ENCODE results near the gene COL5A3. TPM values are rescaled to one million over a fixed set of nuclear protein-coding genes. Genes with fewer than 3 reads are reported as not detected.
"Not testable (repeated sequence)": the region's sequence is repeated elsewhere in the genome, so short reads cannot be mapped to it uniquely, and the experiment has no call there.

The COL5A3 gene
- total RNA-seq, 4 donors from 2014 or later: 1.2 to 9.1 (median 4.1) TPM

DNA sequence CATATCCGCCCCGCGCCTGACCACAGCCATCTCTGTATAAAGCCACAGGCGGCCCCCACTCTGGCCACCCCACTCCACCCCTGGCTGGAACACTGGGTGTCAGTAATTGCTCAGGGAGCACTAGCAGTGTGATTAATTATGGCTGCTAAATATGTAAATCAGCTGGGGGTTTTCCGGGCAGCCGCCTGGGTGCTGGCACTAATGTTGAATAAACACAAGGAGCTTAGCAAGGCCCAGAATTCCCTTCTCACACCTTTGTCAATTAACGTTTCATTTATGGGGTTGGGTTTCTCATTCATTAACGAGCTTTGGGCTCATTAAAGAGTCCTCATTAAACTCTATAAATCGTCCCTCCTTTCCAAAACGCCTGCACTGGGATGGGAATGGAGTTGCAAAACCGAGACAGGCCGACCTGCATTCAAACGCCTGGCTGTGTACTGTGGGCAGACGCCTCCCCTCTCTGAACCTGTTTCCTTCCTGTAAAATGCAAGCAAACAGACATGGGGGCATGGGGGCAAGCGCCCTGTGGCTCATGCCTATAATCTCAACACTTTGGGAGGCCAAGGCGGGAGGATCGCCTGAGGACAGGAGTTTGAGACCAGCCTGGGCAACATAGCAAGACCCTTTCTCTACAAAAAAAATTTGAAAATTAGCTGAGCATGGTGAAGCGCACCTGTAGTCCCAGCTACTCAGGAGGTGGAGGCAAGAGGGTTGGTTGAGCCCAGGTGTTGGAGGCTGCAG, 56.3 kb downstream of the COL5A3 start:
- Histone ChIP-seq H3K27ac (no peak overlapping the region), H3K9me3 (no peaks in the 10 kb centered on the region), H3K4me1 (no peaks in the 10 kb centered on the region), H3K36me3 (no peaks in the 10 kb centered on the region), H3K27me3 (no peaks in the 10 kb centered on the region), H3K4me3 (no peak overlapping the region)
- DNase-seq: no peak
- no peak for TF ChIP-seq POLR2A (IDR thresholded peaks at IDR 0.05)
- TF ChIP-seq, protein P1, sequence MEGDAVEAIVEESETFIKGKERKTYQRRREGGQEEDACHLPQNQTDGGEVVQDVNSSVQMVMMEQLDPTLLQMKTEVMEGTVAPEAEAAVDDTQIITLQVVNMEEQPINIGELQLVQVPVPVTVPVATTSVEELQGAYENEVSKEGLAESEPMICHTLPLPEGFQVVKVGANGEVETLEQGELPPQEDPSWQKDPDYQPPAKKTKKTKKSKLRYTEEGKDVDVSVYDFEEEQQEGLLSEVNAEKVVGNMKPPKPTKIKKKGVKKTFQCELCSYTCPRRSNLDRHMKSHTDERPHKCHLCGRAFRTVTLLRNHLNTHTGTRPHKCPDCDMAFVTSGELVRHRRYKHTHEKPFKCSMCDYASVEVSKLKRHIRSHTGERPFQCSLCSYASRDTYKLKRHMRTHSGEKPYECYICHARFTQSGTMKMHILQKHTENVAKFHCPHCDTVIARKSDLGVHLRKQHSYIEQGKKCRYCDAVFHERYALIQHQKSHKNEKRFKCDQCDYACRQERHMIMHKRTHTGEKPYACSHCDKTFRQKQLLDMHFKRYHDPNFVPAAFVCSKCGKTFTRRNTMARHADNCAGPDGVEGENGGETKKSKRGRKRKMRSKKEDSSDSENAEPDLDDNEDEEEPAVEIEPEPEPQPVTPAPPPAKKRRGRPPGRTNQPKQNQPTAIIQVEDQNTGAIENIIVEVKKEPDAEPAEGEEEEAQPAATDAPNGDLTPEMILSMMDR (IDR thresholded peaks at IDR 0.05): no peak

DNA sequence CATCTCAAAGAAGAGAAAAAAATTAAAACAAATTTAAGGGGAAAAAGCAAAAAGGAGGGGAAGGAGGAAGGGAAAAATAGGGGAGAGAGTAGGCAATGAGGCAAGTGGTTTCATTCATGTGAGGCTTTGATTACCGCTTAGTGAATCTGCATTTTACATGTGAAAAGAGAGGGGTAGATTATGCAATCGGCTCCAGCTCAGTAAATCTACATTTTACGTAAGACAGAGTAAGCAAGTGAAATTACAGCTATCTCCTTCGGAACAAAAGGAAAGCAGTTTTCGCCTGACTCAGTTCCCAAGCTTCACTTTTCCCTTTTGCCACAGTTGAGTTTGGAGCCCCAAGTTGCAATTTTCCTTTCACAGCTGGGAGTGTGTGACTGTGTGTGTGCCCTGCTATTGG, 58.0 kb downstream of the COL5A3 start:
- H3K27me3 ChIP-seq: no peaks in the 10 kb centered on the region
- no peak overlapping the region for H3K27ac ChIP-seq
- H3K36me3 ChIP-seq: no peaks in the 10 kb centered on the region
- no peaks in the 10 kb centered on the region for H3K9me3 ChIP-seq
- H3K4me1 ChIP-seq: no peaks in the 10 kb centered on the region
- H3K4me3 ChIP-seq: no peak overlapping the region
- no peak for DNase-seq
- TF ChIP-seq, protein P1 (IDR thresholded peaks at IDR 0.05): no peak
- TF ChIP-seq POLR2A (IDR thresholded peaks at IDR 0.05): no peak

DNA sequence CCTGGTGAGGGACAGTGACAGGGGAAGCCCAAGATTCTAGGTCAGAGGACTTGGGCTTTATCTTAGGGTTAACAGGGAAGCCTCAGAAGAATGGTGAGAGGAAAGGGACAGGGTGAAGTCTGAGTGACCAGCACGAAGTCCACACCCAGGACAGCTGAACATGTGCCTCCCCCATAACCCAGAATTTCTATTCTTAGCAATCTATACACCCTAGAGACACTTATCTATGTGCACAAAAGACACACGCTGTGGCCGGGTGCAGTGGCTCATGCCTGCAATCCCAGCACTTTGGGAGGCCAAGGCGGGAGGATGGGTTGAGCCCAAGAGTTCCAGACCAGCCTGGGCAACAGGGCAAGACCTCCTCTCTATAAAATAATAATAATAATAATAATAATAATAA, 62.9 kb downstream of the COL5A3 start:
- Histone ChIP-seq H3K36me3 (no peaks in the 10 kb centered on the region), H3K27ac (no peak overlapping the region), H3K4me1 (no peaks in the 10 kb centered on the region), H3K27me3 (no peaks in the 10 kb centered on the region), H3K9me3 (peaks cover 0 to 1% (median 0%) of the 10 kb centered on the region in 4 donors), H3K4me3 (no peak overlapping the region)
- TF ChIP-seq, protein P1 (IDR thresholded peaks at IDR 0.05): no peak
- no peak for TF ChIP-seq POLR2A (IDR thresholded peaks at IDR 0.05)
- DNase-seq: no peak

DNA sequence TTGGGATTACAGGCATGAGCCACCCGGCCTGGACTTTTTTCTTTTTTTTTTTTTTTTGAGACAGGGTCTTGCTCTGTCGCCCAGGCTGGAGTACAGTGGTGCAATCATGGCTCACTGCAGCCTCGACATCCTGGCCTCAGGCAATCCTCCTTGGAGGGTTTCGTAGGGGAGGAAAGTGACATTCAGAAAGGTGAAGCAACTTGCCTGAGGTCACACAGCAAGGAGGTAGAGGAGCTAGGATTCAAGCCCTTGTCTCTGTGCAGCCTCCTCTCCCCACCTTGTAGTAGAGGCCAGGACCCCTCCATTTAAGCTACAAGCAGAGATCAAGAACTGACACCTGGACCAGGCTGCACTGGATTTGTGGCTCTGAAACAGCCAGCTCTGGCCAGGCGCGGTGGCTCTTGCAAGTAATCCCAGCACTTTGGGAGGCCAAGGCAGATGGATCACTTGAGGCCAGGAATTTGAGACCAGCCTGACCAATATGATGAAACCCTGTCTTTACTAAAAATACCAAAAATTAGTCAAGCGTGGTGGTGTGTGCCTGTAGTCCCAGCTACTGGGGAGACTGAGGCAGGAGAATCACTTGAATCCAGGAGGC, 63.7 kb downstream of the COL5A3 start:
- H3K9me3 ChIP-seq, H3K4me3 ChIP-seq, H3K36me3 ChIP-seq, DNase-seq, H3K27me3 ChIP-seq, H3K4me1 ChIP-seq, H3K27ac ChIP-seq: not testable (repeated sequence)

DNA sequence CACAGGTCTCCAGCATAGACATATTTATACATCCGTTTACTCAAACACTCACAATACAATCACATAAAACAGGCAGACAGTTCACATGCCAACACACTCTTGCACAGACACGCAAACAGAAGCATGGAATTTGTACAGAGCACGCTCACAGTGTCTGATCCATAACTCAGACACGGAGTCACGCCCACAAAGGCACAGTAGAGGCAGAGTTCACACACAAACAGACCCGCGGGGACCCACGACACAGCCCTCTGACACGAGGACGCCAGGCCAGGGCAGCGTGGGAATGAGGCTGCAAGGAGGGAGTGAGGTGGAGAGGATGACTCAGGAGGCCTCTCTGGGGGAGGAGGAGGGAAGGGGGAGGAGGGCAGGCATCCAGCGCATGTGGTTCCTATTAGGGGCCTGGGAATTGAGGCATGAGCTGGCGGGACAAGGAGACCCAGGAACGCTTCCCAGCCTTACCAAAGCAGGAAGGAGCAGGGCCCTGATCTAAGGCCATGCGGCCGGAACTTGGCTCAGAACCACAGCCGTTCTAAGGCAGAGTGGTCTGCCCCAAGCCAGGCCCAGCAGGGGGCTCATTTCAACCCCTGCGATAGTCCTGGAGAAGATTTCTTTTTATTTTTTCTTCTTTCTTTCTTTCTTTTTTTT, 64.9 kb downstream of the COL5A3 start:
- TF ChIP-seq POLR2A (IDR thresholded peaks at IDR 0.05): no peak
- TF ChIP-seq, protein P1 (IDR thresholded peaks at IDR 0.05): no peak
- no peak overlapping the region for H3K4me3 ChIP-seq
- H3K4me1 ChIP-seq: no peaks in the 10 kb centered on the region
- peak; percentile 20 to 73 (median 55) for DNase-seq
- peak overlapping the region in 3 of 4 donors; percentile 17 to 59 (median 56) for H3K27ac ChIP-seq
- no peaks in the 10 kb centered on the region for H3K27me3 ChIP-seq
- H3K36me3 ChIP-seq: no peaks in the 10 kb centered on the region
- H3K9me3 ChIP-seq: peaks cover 0 to 10% (median 3%) of the 10 kb centered on the region in 4 donors

DNA sequence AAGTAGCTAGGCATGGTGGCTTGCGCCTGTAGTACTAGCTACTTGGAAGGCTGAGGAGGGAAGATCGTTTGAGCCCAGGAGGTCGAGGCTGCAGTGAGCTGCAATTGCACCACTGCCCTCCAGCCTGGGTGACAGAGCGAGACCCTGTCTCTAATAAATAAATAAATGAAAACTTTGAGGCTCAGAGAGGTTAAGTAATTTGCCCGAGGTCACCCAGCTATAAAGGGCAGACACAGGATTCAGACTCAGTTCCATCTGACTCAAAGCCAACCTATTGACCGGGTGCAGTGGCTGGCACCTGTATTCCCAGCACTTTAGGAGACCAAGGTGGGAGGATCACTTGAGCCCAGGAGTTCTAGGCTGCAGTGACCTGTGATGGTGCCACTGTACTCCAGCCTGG, 66.6 kb downstream of the COL5A3 start:
- Histone ChIP-seq H3K27ac (no peak overlapping the region), H3K36me3 (no peaks in the 10 kb centered on the region), H3K9me3 (peaks cover 0 to 10% (median 3%) of the 10 kb centered on the region in 4 donors), H3K4me1 (no peaks in the 10 kb centered on the region), H3K27me3 (no peaks in the 10 kb centered on the region), H3K4me3 (no peak overlapping the region)
- TF ChIP-seq, protein P1 (IDR thresholded peaks at IDR 0.05): no peak
- TF ChIP-seq POLR2A (IDR thresholded peaks at IDR 0.05): no peak
- no peak for DNase-seq

All from Peyer's patch (tissue), 4 donors.